Measurements from ENCODE around the gene PIEZO2.
"Not testable (repeated sequence)": the region's sequence is repeated elsewhere in the genome, so short reads cannot be mapped to it uniquely, and the experiment has no call there.

PIEZO2 gene

GRCh38 chr18:10877987-10878386 is 271.4 kb downstream of the PIEZO2 start:
- no peak for DNase-seq

- DNase-seq, result no peak
Measured at GRCh38 chr18:10875811-10876210, 273.6 kb downstream of the PIEZO2 start.

GRCh38 chr18:10872304-10872703 is 277.1 kb downstream of the PIEZO2 start:
- DNase-seq, result no peak

- no peak for DNase-seq
Measured at GRCh38 chr18:10864722-10865121, 284.6 kb downstream of the PIEZO2 start.

- DNase-seq, result no peak
Measured at GRCh38 chr18:10863026-10863425, 286.3 kb downstream of the PIEZO2 start.

GRCh38 chr18:10860928-10861327 is 288.4 kb downstream of the PIEZO2 start:
- no peak for DNase-seq

- DNase-seq, result no peak
Measured at GRCh38 chr18:10860382-10860781, 289.0 kb downstream of the PIEZO2 start.

- no peak for DNase-seq
Measured at GRCh38 chr18:10858477-10858876, 290.9 kb downstream of the PIEZO2 start.

GRCh38 chr18:10856132-10856531 is 293.2 kb downstream of the PIEZO2 start:
- DNase-seq, result no peak

- no peak for DNase-seq
Measured at GRCh38 chr18:10852385-10853303, 296.7 kb downstream of the PIEZO2 start.

- no peak for DNase-seq
Measured at GRCh38 chr18:10851824-10852319, 297.5 kb downstream of the PIEZO2 start.

GRCh38 chr18:10850840-10851239 is 298.5 kb downstream of the PIEZO2 start:
- no peak for DNase-seq

- DNase-seq, result no peak
Measured at GRCh38 chr18:10850216-10850615, 299.2 kb downstream of the PIEZO2 start.

GRCh38 chr18:10847907-10848306 is 301.5 kb downstream of the PIEZO2 start:
- DNase-seq, result no peak

GRCh38 chr18:10847408-10847790 is 302.0 kb downstream of the PIEZO2 start:
- no peak for DNase-seq

- no peak for DNase-seq
Measured at GRCh38 chr18:10846657-10847407, 302.5 kb downstream of the PIEZO2 start.

- DNase-seq, result not testable (repeated sequence)
Measured at GRCh38 chr18:10846035-10846434, 303.3 kb downstream of the PIEZO2 start.

- no peak for DNase-seq
Measured at GRCh38 chr18:10843565-10843964, 305.8 kb downstream of the PIEZO2 start.

- DNase-seq, result no peak
Measured at GRCh38 chr18:10842861-10843260, 306.5 kb downstream of the PIEZO2 start.

- no peak for DNase-seq
Measured at GRCh38 chr18:10842371-10842770, 307.0 kb downstream of the PIEZO2 start.

- DNase-seq, result no peak
Measured at GRCh38 chr18:10841203-10841602, 308.2 kb downstream of the PIEZO2 start.

- no peak for DNase-seq
Measured at GRCh38 chr18:10840743-10841142, 308.6 kb downstream of the PIEZO2 start.

- no peak for DNase-seq
Measured at GRCh38 chr18:10839421-10839820, 309.9 kb downstream of the PIEZO2 start.

GRCh38 chr18:10838553-10838952 is 310.8 kb downstream of the PIEZO2 start:
- DNase-seq, result no peak

All from stimulated activated naive CD4-positive, alpha-beta T cell treated with Interleukin-2 at 50 U/mL for 16 hours (primary cell).